GM18867 (cell line): ENCODE measurements around the gene TUFT1.
A peak's percentile ranks its signal among the peaks of the same experiment; 100 is the strongest.

Experiments
- ATAC-seq: cut with Tn5 transposase; IDR thresholded peaks from one replicate; pipeline ENCODE4 v1.9.1; 2021; ENCODE audit warnings: mild to moderate bottlenecking, moderate library complexity; ENCODE audit not compliant: unreplicated experiment

Gene TUFT1

DNA sequence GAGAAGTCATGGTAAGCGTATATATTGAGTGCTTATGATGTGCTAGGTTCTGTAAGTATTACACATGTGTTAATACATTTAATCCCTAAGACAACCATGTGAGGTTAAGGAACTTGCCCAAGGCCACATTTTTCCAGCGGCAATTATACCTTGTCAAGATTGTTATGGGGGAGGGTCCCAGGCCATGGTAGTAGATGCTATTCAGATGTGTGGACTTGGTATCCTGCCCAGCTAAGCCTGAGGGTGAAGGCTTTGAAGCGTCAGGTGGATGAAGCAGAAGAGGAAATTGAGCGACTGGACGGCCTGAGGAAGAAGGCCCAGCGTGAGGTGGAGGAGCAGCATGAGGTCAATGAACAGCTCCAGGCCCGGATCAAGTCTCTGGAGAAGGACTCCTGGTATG is 3.6 kb upstream of the TUFT1 start:
- ATAC-seq = no peak

DNA sequence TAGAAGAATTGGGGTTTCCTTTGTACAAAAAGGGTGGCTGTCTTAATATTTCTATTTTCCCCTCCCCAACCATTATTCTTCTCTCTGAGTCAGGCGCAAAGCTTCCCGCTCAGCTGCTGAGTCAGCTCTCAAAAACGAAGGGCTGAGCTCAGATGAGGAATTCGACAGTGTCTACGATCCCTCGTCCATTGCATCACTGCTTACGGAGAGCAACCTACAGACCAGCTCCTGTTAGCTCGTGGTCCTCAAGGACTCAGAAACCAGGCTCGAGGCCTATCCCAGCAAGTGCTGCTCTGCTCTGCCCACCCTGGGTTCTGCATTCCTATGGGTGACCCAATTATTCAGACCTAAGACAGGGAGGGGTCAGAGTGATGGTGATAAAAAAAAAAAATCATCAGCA is 3.0 kb upstream of the TUFT1 start:
- no peak for ATAC-seq

DNA sequence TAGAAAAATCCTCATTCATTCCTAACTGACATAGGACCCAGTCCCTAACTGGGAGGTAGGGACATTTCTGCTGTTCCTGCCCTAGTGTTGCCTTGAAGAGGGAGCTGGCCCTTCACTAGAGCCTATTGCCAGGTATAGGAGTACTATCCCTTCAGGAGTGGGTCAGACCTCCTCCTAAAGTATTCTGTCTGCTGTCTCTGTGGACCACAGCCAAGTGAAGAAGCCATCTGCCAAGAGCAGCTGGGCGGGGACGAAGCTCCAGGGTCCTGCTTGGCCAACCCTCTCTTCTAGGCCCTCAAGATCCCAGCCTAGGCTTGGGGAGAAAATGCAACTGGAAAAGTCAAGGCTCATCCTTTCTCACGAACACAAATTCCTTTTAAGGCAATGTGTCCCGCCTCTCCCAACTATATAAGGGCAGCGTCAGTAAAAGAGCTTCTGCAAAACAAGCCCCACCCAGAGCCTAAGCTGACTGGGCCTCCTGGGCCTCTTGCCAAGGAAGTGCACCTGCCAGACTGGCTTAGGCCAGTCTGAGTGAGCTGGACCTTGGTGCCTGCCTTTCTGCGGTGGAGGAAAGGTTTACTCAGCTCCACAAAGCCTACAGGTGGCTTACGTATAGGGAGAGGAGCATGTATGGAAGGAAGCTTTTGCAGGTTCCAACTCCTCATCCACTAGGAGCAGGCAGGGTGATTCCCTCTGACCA is 638 bp upstream of the TUFT1 start:
- peak; percentile 39 for ATAC-seq

DNA sequence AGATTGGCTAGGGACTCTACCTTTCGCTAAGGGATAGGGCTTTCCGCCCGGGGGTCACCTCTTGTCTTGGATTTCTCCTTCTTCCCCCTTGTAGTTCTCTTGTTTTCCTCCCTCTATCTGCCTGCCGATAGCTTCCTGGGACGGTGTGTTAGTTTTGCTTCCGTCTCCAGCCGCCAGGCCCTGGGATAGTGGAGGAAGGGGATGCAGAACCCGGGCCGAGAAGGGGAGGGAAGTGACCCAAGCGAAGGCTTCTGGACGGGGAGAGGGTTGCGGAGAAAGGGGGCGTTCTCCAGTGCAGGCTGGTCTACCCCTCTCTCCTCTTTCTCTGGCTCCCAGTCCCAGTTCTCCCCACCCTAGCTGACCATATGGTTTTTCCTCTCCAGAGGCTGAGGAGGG is 871 bp downstream of the TUFT1 start:
- no peak for ATAC-seq

DNA sequence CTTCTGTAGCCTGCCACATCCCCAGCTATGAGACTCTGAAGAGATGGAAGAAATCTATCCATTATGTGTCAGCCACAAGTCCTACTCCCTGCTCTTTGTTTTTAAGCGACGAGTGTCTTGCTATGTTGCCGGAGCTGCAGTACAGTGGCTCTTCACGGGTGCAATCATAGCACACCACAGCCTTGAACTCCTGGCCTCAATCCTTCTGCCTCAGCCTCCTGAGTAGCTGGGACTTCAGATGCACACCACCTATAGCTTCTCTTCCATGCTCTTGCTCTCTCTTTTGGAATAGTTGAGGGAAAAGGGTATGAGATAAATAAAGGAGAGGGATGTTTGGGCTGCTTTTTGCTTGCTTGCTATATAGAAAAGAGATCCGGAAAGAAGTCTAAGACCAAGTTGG is 1.6 kb downstream of the TUFT1 start:
- no peak for ATAC-seq

GRCh38 chr1:151542710-151543129 is 2.6 kb downstream of the TUFT1 start:
- ATAC-seq = no peak

GRCh38 chr1:151545542-151545941 is 5.4 kb downstream of the TUFT1 start:
- no peak for ATAC-seq

DNA sequence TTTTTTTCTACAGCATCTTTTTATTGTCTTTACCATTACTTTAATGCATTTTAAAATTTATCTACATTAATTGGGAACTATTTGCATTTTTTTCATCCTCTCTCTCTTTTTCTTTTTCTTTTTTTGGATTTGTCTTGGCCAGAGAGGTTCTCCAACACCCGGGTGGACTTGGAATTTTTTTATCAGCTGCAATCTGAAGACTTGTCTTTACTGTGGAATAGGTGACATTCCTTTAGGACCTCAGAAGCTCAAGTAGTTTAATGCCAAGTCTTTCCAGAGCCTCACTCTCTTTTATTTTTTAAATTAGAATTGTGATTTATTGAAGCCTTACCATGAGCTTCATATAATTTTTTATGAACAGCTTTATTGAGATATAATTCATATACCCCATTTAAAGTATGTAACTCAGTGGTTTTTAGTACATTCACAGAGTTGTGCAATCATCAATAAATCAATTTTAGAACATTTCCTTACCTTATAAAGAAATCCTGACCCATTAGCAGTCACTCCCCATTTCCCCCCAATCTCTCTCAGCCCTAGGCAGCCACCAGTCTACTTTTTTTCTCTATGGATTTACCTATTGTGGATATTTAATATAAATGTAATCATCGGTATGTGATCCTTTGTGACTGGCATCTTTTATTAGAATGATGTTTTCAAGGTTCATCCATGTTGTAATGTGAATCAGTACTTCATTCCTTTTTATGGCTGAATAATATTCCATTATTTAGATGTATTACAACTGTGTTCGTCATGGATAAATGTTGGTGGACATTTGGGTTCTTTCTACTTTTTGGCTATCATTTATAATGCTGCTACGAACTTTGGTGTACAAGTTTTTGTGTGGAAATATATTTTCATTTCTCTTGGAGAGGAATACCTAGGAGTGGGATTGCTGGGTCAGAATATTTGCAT is 6.2 kb downstream of the TUFT1 start:
- ATAC-seq = no peak

DNA sequence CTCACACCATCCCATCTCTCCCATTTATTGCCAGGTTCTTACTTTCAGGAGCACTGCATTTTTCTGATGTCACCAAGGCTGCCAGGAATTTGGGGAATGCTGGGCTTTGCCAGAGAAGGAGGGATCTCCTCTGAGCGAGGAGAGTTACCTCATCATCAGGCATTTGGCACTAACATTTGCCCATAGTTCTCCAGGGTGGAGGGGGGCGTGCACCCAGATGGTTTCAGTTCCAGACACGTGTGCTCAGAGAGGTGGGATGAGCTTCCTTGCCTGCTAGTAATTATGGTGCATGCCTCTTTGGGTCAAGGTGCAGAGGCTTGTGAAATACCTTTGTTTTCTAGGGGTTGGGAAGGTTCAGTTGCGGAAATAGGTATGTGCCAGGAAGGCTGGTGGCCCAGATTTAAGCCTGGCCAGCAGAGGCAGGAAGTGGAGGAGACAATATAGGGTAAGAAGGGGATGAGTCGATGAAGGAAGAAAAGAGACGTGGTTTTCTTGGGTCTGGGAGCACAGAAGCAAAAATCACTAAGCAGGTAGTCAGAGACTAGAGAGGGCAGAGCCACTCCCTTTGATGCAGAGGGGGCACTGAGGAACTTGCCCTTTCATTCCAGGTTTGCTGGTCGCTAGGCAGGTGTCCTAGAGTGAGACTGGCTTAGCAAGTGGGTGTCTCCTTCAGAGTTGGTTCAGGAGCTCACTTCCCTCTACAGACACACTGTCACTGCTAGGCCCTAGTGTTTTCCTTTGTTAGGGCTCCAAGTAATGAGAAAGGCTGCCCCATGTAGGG is 7.2 kb downstream of the TUFT1 start:
- ATAC-seq = no peak

- no peak for ATAC-seq
These were observed 7.8 kb downstream of the TUFT1 start for GRCh38 chr1:151547900-151548230.

DNA sequence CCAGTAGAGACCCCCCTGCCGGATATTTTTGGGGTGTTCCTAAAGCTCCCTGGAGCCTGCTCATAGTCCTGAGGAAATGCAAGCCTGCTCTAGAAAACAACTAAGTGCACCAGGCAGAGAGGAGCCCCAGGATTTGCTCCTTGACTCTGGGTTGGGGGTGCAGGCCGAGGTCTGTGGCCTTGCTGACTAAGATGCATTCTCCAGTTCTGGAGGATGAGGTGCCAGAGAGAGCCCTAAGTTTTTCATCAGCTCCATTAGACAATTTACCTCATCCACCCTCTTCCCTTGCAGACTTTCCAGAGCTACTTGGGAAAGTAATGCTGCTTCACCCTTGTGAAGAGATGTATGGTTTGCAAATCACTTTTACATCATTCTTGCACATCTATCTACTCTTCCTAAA is 9.1 kb downstream of the TUFT1 start:
- no peak for ATAC-seq

DNA sequence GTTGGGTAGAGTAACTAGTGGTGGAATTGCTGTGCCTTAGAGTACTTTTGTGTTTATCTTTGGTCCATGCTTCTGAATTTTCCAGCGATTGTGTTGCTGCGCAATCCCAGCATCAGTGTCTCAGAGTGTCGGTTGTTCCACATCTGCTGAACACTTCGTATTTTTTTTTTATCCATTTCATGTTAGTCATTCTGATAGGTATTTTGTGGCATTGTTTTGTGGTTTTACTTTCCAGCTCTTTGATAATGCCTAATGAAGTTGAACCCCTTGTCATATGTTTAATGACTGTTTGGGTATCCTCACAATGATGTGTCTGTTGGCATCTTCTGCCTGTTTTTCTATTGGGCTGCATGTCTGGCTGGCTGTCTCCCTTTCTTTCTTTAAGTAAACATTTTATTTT is 13.6 kb downstream of the TUFT1 start:
- no peak for ATAC-seq

GRCh38 chr1:151556052-151556451 is 15.9 kb downstream of the TUFT1 start:
- ATAC-seq = no peak

DNA sequence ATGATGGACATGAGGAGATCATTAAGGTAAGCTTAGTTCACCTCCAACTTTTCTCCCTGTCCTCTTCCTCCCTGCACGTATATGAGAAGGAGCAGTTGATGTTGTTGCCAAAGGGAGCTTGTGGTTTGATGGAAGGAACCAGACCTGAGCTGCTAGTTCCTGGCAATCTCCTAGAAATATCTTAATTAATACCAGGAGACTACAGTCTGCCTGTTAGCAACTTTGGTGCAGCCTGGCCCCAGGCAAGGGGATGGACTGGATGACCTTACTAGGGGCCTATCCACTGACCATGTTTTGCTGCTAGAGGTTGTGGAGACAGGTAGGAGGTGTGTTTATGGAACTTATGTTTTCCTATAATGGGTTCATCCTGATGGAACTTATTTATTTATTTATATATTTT is 22.6 kb downstream of the TUFT1 start:
- no peak for ATAC-seq

DNA sequence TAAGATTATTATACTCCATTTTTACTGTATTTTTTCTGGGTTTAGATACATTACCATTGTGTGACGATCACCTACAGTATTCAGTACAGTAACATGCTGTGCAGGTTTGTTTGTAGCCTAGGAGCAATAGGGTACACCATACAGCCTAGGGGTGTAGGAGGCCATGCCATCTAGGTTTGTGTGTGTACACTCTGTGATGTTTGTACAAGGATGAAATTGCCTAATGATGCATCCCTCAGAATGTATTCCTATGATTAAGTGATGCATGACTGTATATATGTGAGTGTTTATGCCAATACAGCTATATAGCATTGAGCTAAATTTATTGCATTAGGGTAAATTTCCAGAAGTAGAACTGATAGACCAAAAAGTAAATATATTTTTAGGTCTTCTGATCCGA is 23.3 kb downstream of the TUFT1 start:
- ATAC-seq = no peak

DNA sequence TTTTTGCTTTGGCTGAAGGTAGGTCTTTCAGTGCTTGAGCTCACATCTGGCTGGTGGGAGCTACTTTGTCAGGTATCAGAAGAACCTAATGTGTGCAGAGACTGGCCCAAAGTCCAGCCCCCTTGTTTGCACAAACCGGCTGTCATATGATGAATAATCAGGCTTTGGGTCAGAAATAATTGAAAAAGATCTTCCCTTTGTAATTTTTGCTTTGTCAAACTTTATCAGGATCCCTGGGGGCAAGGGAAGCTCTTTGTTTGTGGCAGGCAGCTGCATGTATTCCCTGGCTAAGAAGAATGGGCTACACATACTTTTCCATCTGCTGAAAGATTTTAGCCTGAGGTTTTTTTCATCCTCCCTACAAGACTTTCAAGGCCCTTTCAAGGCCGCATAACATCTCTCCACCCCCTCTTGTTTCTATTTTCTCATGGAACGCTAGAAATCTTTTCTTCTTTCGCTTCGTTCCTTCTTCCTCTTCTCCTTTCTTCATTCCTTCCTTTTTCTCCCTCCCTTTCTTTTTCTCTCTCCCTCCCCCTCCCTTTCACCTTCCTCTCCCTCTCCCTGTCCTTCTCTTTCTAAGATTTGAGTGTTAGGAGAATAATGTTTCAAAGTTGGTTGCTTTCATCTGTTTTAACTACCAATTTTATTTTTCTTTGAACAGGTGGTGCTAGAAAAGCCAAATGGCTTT is 25.5 kb downstream of the TUFT1 start:
- ATAC-seq = no peak

- no peak for ATAC-seq
These were observed 28.5 kb downstream of the TUFT1 start for GRCh38 chr1:151568626-151569088.

GRCh38 chr1:151570819-151571218 is 30.7 kb downstream of the TUFT1 start:
- ATAC-seq = no peak

GRCh38 chr1:151574575-151575529 is 34.7 kb downstream of the TUFT1 start:
- no peak for ATAC-seq

DNA sequence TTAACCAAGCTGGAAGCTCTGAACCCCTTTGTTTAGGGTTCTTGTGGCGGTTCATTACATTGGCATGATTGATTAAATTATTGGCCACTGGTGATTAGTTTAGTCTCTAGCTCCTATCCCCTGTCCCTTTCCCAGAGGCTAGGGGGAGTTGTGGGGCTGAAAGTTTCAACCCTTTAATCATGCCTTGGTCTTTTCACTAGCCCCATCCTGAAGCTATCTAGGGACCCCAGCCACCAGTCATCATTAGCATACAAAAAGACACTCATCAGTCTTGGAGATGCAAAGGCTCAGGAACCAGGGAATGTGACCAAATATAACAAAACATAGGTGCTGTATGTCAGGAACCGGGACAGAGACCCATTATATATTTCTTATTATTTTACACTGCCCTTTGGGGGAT is 37.1 kb downstream of the TUFT1 start:
- ATAC-seq = no peak
